ENCODE measurements around the gene SFSWAP. TPM values are rescaled to one million over a fixed set of nuclear protein-coding genes. Genes with fewer than 3 reads are reported as not detected.

SFSWAP gene
- total and polyA plus RNA-seq, 2 of the 8 experiments (the other 6 are each of a cell fraction or from before 2014, with no cell fraction given) = 36.5 to 49.5 TPM

- CTCF ChIA-PET (ENCODE audit: partially characterized antibody) = interaction anchor here (0.9 to 7.5 kb wide), 5 partner anchors 10 to 98 kb away, joined by 3 to 56 read pairs (median 4); no protein-coding TSS in a partner anchor
These were observed 27.3 kb downstream of the SFSWAP start for GRCh38 chr12:131738196-131738595.

More at GRCh38 chr12:131738196-131738595, 27.3 kb downstream of the SFSWAP start:
- no peak for DNase-seq (ENCODE audit: low read depth in 1 of 2, low spot score in 2 of 2)
- Histone ChIP-seq H3K36me3 (ENCODE audit: control insufficient read depth in 2 of 4, insufficient read depth in 4 of 4, low read length in 3 of 4) (peaks cover 8 to 56% (median 30%) of the 10 kb centered on the region in 4 experiments), H2BK5ac (ENCODE audit: low read depth, low read length) (no peak overlapping the region), H3K4me1 (replicated peaks in 1 of 4; ENCODE audit: control insufficient read depth in 3 of 4, insufficient read depth in 4 of 4, low read length in 3 of 4) (peaks cover 0 to 7% (median 4%) of the 10 kb centered on the region in 4 experiments; a peak in 4 of 7 replicates), H2BK20ac (ENCODE audit: low read length) (no peak overlapping the region), H3K56ac (replicated peaks; ENCODE audit: insufficient read length, low read depth, low read length) (no peak overlapping the region), H3K9me3 (ENCODE audit: insufficient read depth in 2 of 2, low read depth in 1 of 2, low read length in 1 of 2) (peaks cover 9 to 13% of the 10 kb centered on the region in 2 experiments), H3K4me2 (ENCODE audit: insufficient read depth in 1 of 2, low read depth in 2 of 2, low read length in 2 of 2) (no peak overlapping the region), H3K27ac (ENCODE audit: low read depth, low read length) (no peak overlapping the region), H2BK120ac (replicated peaks; ENCODE audit: low read depth, low read length) (no peak overlapping the region), H4K5ac (ENCODE audit: insufficient read length, low read depth, low read length) (no peak overlapping the region), H3K27me3 (replicated peaks in 1 of 4; ENCODE audit: control insufficient read depth in 3 of 4, extremely low read depth in 1 of 4, insufficient read depth in 3 of 4, low read length in 3 of 4) (no peaks in the 10 kb centered on the region), H3K4ac (replicated peaks; ENCODE audit: insufficient read length, low read depth, low read length) (no peak overlapping the region), H4K20me1 (replicated peaks in 1 of 2; ENCODE audit: control insufficient read depth in 1 of 2, insufficient read depth in 2 of 2, low read length in 2 of 2) (no peaks in the 10 kb centered on the region), H2AFZ (ENCODE audit: low read length) (no peak overlapping the region), H3K79me1 (ENCODE audit: low read depth, low read length) (no peaks in the 10 kb centered on the region; the same call in 1 of the 2 replicates), H3K9ac (replicated peaks in 1 of 4; ENCODE audit: extremely low read depth in 1 of 4, low read depth in 3 of 4, low read length in 3 of 4) (no peak overlapping the region), H2AK5ac (ENCODE audit: low read depth, low read length) (no peak overlapping the region), H2BK15ac (ENCODE audit: low read length) (no peak overlapping the region), H3K79me2 (ENCODE audit: control insufficient read depth in 1 of 2, insufficient read depth in 2 of 2, low read length in 2 of 2) (no peaks in the 10 kb centered on the region), H4K91ac (replicated peaks; ENCODE audit: insufficient read length, low read length) (no peak overlapping the region), H3K18ac (ENCODE audit: extremely low read depth, low read length) (no peak overlapping the region), H2BK12ac (ENCODE audit: low read depth, low read length) (no peak overlapping the region), H4K8ac (ENCODE audit: extremely low read depth, insufficient read depth, low read length) (no peak overlapping the region), H3K4me3 (ENCODE audit: extremely low read depth in 1 of 4, insufficient read depth in 2 of 4, low read depth in 3 of 4, low read length in 4 of 4) (no peak overlapping the region), H3K23me2 (ENCODE audit: low read depth, low read length) (peaks cover 1% of the 10 kb centered on the region; the same call in 1 of the 2 replicates), H3K23ac (ENCODE audit: insufficient read length) (no peak overlapping the region), H3K14ac (ENCODE audit: insufficient read length) (no peak overlapping the region)
- FAIRE-seq = no peak
- TF ChIP-seq BACH1 (IDR thresholded peaks at IDR 0.05; ENCODE audit: low read length) (no peak), CEBPB (IDR thresholded peaks at IDR 0.05; ENCODE audit: low read depth, low read length) (no peak), KDM1A (IDR thresholded peaks at IDR 0.05; ENCODE audit: borderline replicate concordance, low read length) (no peak), E2F6 (IDR thresholded peaks at IDR 0.05) (no peak), BRCA1 (IDR thresholded peaks at IDR 0.05; ENCODE audit: low read depth, low read length) (no peak), NRF1 (IDR thresholded peaks at IDR 0.05; ENCODE audit: low read depth, low read length) (no peak), GABPA (IDR thresholded peaks at IDR 0.05; ENCODE audit: borderline replicate concordance, insufficient read depth, low read length) (no peak), RFX5 (IDR thresholded peaks at IDR 0.05; ENCODE audit: borderline replicate concordance, low read depth, low read length) (no peak), BCL11A (IDR thresholded peaks at IDR 0.05; ENCODE audit: low read depth in 2 of 2, low read length in 2 of 2) (no peak), SP4 (IDR thresholded peaks at IDR 0.05; ENCODE audit: low read length) (no peak)
- 87% methylated on average over 5 of the region's 5 CpGs; no CpG with 5 or more reads in 1 of the 2 experiments for WGBS, 2 experiments (ENCODE audit: extremely low coverage in 1 of 2, insufficient coverage in 1 of 2, insufficient read length in 1 of 2, insufficient replicate concordance in 2 of 2, low coverage in 1 of 2, low lambda C conversion rate in 2 of 2, missing lambda C conversion rate in 1 of 2)
- POLR2A ChIA-PET (ENCODE audit: partially characterized antibody) = no interaction called here
